Tibial nerve (tissue), 4 donors: ENCODE data around the gene RSPH3. TPM values are rescaled to one million over a fixed set of nuclear protein-coding genes. Genes with fewer than 3 reads are reported as not detected.
"Not testable (repeated sequence)": the region's sequence is repeated elsewhere in the genome, so short reads cannot be mapped to it uniquely, and the experiment has no call there.

Experiments used
- DNase-seq, 2 donors: peaks; one replicate each; pipeline ENCODE4 v3.0.0-alpha.2; 2019; ENCODE audit warnings: low spot score in 2 of 2
- H3K27ac ChIP-seq, 4 donors: fragments of 200-600 bp; sonication (generic) in 3 of 4; one replicate each; pipeline ENCODE4 v1.5.1; 2017 to 2019; ENCODE audit warnings: mild to moderate bottlenecking in 1 of 4
- H3K27me3 ChIP-seq, 2 donors: fragments of 200-600 bp; sonication (generic) in 1 of 2; one replicate each; pipeline versions ENCODE4 v1.5.1 to v1.6.0; 2017 to 2019
- H3K36me3 ChIP-seq, 3 donors: fragments of 200-600 bp; sonication (generic); one replicate each; pipeline ENCODE4 v1.5.1; 2018 to 2019
- H3K4me1 ChIP-seq, 4 donors: fragments of 200-600 bp; sonication (generic) in 3 of 4; one replicate each; pipeline ENCODE4 v1.5.1; 2017 to 2019
- H3K4me3 ChIP-seq, 4 donors: fragments of 200-600 bp; sonication (generic) in 3 of 4; one replicate each; pipeline ENCODE4 v1.5.1; 2017 to 2019; ENCODE audit warnings: mild to moderate bottlenecking in 1 of 4, moderate library complexity in 1 of 4
- H3K9me3 ChIP-seq, 4 donors: fragments of 200-600 bp; sonication (generic) in 3 of 4; one replicate each; pipeline ENCODE4 v1.5.1; 2017 to 2019
- EP300 ChIP-seq, 2 donors: sonication (generic); formaldehyde crosslinking; IDR thresholded peaks; one replicate each; pipeline ENCODE4 v1.6.1; 2017; ENCODE audit warnings: antibody characterized with exemption in 2 of 2, mild to moderate bottlenecking in 1 of 2
- POLR2A ChIP-seq, 2 donors: fragments of 450-650 bp; IDR thresholded peaks; one replicate each; pipeline ENCODE4 v1.6.1; 2017; ENCODE audit warnings: antibody characterized with exemption in 2 of 2, mild to moderate bottlenecking in 2 of 2, moderate library complexity in 2 of 2
- WGBS, 2 donors: methylation state at CpG; one replicate each; pipeline ENCODE4 v1.1.5; 2018; 5-methylcytosine and 5-hydroxymethylcytosine counted together
- total RNA-seq, 4 donors: library from RNA; depleted of rRNA; stranded (reverse); fragments of >200 nt; gene quantifications; one replicate each; pipeline ENCODE4 v1.1.0, GENCODE V29; 2016
- TF ChIP-seq, protein P1 (sequence below), 5 experiments: fragments of 200-600 bp in 3 of 5; fragments of 450-650 bp in 2 of 5; sonication (generic) in 3 of 5; IDR thresholded peaks; one replicate each; pipeline ENCODE4 v1.5.1; 2016 to 2019; ENCODE audit warnings: antibody characterized with exemption in 5 of 5, mild to moderate bottlenecking in 3 of 5, moderate library complexity in 2 of 5

RSPH3 gene
- total RNA-seq, 4 donors from 2014 or later = 8.2 to 11.6 (median 11.0) TPM

DNA sequence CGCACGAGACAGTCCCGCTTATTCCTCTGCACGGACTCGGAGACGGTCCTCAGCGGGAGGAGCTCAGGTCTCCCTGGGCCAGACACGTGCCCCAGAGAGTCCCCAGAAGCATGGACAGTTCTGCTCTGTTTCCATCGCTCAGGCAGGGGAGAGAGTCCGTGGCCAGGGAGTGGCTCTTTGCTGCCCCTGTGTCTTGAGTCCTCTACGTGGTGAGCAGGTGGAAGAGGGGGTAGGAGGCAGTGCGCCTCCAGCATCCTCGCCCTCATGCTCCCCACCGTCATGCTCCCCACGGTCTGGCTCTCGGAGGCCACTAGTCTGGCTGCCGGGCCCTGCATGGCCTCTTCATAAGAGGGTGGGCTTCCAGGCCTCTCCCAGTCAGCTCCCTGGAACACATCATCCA is 35.9 kb upstream of the RSPH3 start:
- Histone ChIP-seq H3K4me3 (no peak overlapping the region), H3K9me3 (no peaks in the 10 kb centered on the region), H3K4me1 (peaks cover 0 to 11% (median 0%) of the 10 kb centered on the region in 4 donors), H3K27me3 (no peaks in the 10 kb centered on the region), H3K27ac (no peak overlapping the region), H3K36me3 (peaks cover 0 to 14% (median 0%) of the 10 kb centered on the region in 3 donors)
- TF ChIP-seq, protein P1, sequence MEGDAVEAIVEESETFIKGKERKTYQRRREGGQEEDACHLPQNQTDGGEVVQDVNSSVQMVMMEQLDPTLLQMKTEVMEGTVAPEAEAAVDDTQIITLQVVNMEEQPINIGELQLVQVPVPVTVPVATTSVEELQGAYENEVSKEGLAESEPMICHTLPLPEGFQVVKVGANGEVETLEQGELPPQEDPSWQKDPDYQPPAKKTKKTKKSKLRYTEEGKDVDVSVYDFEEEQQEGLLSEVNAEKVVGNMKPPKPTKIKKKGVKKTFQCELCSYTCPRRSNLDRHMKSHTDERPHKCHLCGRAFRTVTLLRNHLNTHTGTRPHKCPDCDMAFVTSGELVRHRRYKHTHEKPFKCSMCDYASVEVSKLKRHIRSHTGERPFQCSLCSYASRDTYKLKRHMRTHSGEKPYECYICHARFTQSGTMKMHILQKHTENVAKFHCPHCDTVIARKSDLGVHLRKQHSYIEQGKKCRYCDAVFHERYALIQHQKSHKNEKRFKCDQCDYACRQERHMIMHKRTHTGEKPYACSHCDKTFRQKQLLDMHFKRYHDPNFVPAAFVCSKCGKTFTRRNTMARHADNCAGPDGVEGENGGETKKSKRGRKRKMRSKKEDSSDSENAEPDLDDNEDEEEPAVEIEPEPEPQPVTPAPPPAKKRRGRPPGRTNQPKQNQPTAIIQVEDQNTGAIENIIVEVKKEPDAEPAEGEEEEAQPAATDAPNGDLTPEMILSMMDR (IDR thresholded peaks at IDR 0.05) = no peak
- no peak for TF ChIP-seq POLR2A (IDR thresholded peaks at IDR 0.05)
- WGBS, 2 donors = 92 to 95% methylated on average over 13 to 16 of the region's 17 CpGs
- DNase-seq = no peak

DNA sequence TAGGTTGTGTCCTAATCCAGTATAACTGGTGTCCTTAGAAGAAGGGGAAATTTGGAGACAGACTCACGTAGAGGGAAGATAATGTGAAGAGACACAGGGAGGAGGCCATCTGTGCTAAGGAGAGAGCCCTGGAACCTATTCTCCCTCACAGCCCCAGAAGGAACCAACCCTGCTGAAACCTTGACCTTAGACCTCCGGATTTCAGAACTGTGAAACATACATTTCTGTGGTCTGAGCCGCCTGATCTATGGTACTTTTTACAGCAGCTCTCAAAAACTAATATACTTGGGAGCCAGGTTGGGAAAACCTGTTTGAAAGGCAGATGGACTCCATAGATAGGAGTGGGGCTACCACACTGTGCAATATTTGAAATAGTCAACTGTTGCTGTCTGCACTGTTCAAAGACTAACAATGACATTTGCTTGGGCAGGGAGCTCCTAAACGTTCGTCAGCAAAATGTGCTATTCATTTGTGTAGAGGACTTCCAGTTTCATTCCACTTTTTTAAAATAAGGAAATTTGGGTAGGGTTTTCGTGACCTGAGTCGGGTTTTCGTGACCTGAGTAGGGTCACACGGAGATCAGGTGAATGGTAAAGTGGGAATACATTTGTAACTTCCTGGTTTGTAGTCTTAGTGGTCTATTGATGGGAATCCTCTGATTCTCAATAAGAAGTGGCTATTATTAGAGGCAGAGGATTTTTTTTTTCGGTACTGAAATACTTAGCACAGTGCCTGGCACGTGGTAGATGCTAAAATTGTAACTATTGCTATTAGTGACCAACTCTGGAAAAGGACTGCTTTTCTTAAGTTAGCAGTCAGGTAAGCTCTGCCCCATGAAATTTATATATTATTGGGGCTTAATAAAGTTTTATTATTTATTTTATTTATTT is 33.4 kb upstream of the RSPH3 start:
- no peak overlapping the region for H3K4me3 ChIP-seq
- no peaks in the 10 kb centered on the region for H3K4me1 ChIP-seq
- no peak for TF ChIP-seq EP300 (IDR thresholded peaks at IDR 0.05)
- no peak for TF ChIP-seq POLR2A (IDR thresholded peaks at IDR 0.05)
- TF ChIP-seq, protein P1 (IDR thresholded peaks at IDR 0.05) = no peak
- WGBS, 2 donors = 75 to 79% methylated on average over 11 of the region's 11 CpGs
- H3K36me3 ChIP-seq = peaks cover 0 to 14% (median 0%) of the 10 kb centered on the region in 3 donors
- DNase-seq = no peak
- H3K9me3 ChIP-seq = no peaks in the 10 kb centered on the region
- no peaks in the 10 kb centered on the region for H3K27me3 ChIP-seq
- H3K27ac ChIP-seq = peak overlapping the region in 2 of 4 donors; percentile 17 to 31

DNA sequence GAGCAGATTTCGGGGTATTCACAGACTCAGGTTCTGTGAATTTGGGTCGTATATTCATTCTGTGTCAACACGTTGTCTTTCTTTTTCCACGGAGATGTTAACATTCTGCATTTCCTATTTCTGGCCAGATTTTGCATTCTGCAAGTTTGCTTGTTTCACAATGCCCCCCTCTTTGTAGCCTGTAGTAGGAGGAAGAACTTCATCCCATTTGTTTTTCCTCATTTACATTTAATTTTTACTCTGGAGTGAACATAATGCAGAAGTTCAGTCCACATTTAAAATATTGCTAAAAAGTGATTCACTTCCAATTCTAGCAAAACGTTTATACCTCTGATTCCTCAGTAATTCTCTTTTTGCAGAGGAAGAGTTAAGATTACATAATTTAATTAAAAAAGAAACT is 31.8 kb upstream of the RSPH3 start:
- no peaks in the 10 kb centered on the region for H3K9me3 ChIP-seq
- H3K36me3 ChIP-seq = peaks cover 0 to 13% (median 0%) of the 10 kb centered on the region in 3 donors
- TF ChIP-seq POLR2A (IDR thresholded peaks at IDR 0.05) (no peak), EP300 (IDR thresholded peaks at IDR 0.05) (no peak)
- TF ChIP-seq, protein P1 (IDR thresholded peaks at IDR 0.05) = no peak
- no peak overlapping the region for H3K27ac ChIP-seq
- whole genome bisulfite sequencing, 2 donors = 58 to 68% methylated on average over 5 of the region's 5 CpGs
- H3K4me1 ChIP-seq = no peaks in the 10 kb centered on the region
- no peak overlapping the region for H3K4me3 ChIP-seq
- no peaks in the 10 kb centered on the region for H3K27me3 ChIP-seq
- no peak for DNase-seq

DNA sequence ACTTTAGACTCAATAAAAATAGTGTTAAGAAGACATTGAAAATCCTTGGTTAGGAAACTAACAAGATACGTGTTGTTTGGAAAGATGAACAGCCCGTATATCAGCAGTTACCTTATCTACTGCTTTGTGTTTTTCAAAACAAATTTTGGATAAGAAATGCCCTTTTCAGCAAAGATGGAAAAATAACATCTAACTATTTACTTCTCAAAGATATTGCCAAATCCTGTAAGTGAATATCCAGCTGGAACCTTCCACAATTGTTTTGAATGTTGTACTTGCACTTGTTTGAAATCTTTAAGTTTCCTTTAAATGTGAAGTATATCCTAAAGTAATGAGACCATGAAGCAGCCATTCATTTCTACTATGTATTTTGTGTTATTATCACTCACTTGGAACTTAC is 30.2 kb upstream of the RSPH3 start:
- Histone ChIP-seq H3K27ac (no peak overlapping the region), H3K27me3 (no peaks in the 10 kb centered on the region), H3K4me1 (no peaks in the 10 kb centered on the region), H3K9me3 (peaks cover 0 to 13% (median 0%) of the 10 kb centered on the region in 4 donors), H3K36me3 (peaks cover 0 to 9% (median 0%) of the 10 kb centered on the region in 3 donors), H3K4me3 (no peak overlapping the region)
- no peak for DNase-seq
- TF ChIP-seq, protein P1 (IDR thresholded peaks at IDR 0.05) = no peak
- no peak for TF ChIP-seq POLR2A (IDR thresholded peaks at IDR 0.05)
- no peak for TF ChIP-seq EP300 (IDR thresholded peaks at IDR 0.05)
- WGBS, 2 donors = 82 to 87% methylated on average over 2 of the region's 2 CpGs

DNA sequence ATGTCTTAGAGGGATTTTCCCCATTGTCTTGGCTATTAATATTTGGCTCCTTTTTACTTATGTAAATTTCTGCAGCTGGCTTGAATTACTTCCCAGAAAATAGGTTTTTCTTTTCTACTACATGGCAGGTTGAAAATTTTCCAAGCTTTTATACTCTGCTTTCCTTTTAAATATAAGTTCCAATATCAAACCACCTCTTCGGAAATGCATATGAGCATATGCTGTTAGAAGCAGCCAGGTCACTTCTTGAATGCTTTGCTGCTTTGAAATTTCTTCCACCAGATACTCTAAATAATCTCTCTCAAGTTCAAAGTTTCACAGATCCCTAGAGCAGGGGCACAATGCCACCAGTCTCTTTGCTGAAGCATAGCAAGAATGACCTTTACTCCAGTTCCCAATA is 25.2 kb upstream of the RSPH3 start:
- not testable (repeated sequence) for DNase-seq, H3K4me3 ChIP-seq, H3K27ac ChIP-seq, H3K27me3 ChIP-seq, H3K4me1 ChIP-seq
- peaks cover 0 to 23% (median 0%) of the 10 kb centered on the region in 3 donors for H3K36me3 ChIP-seq
- H3K9me3 ChIP-seq = peaks cover 0 to 29% (median 0%) of the 10 kb centered on the region in 4 donors
- WGBS, 2 donors = 47 to 97% methylated on average over 1 of the region's 1 CpG
